Measurements from ENCODE around the gene BTF3. TPM values are rescaled to one million over a fixed set of nuclear protein-coding genes. Genes with fewer than 3 reads are reported as not detected.

BTF3 gene
- total and polyA plus RNA-seq, 9 of the 15 experiments (the other 6 are each of a cell fraction or from before 2014, with no cell fraction given) = 534 to 1,637 (median 848) TPM

GRCh38 chr5:73448463-73449136 lies 49.6 kb upstream of the BTF3 start, which contains the start of gene FOXD1 (continued):
- TF ChIP-seq REST (IDR thresholded peaks at IDR 0.05; ENCODE audit: borderline replicate concordance) (peak; percentile 32; the same call in 1 of the 2 replicates), REST (CRISPR knock-in tag; IDR thresholded peaks at IDR 0.05; ENCODE audit: low read depth) (no peak), GTF2E2 (tag; IDR thresholded peaks at IDR 0.05) (no peak), TCF15 (CRISPR knock-in tag; IDR thresholded peaks at IDR 0.05) (no peak), ATF1 (CRISPR knock-in tag; IDR thresholded peaks at IDR 0.05) (no peak), ATF1 (tag; IDR thresholded peaks at IDR 0.05) (peak; percentile 84), CEBPB (tag; IDR thresholded peaks at IDR 0.05) (no peak), SMARCA4 (IDR thresholded peaks at IDR 0.05) (no peak), POLR2G (IDR thresholded peaks at IDR 0.05; ENCODE audit: low read depth, low read length) (peak; percentile 62), TGIF2 (CRISPR knock-in tag; IDR thresholded peaks at IDR 0.05) (no peak), ZNF347 (CRISPR knock-in tag; IDR thresholded peaks at IDR 0.05; ENCODE audit: low read depth) (no peak), HNRNPLL (IDR thresholded peaks at IDR 0.05; ENCODE audit: low read depth, low read length, poor library complexity, severe bottlenecking) (no peak), HDAC1 (IDR thresholded peaks at IDR 0.05) (no peak; a peak in 1 of 4 replicates), KLF16 (IDR thresholded peaks at IDR 0.05) (no peak), RBM39 (optimal IDR thresholded peaks at IDR 0.05; ENCODE audit: low read depth, low read length) (no peak), RBM17 (IDR thresholded peaks at IDR 0.05; ENCODE audit: borderline replicate concordance, low read depth, low read length) (no peak), MXD1 (CRISPR knock-in tag; IDR thresholded peaks at IDR 0.05; ENCODE audit: borderline replicate concordance, poor library complexity, severe bottlenecking) (no peak), PYGO2 (tag; IDR thresholded peaks at IDR 0.05) (no peak), ARNT (IDR thresholded peaks at IDR 0.05) (no peak), ATF4 (CRISPR knock-in tag; IDR thresholded peaks at IDR 0.05) (no peak)
